Stimulated activated CD8-positive, alpha-beta memory T cell treated with anti-CD3 and anti-CD28 coated beads, Interleukin-7, amount 100 ng/mL, for 1 hour (primary cell): Measurements from ENCODE around the gene FGF8.

Experiments used
- DNase-seq, 2 donors: peaks; one replicate each; pipeline ENCODE4 v3.0.0-alpha.2; 2020; ENCODE audit warnings: low read depth in 2 of 2

Gene FGF8

GRCh38 chr10:101726115-101726387 is 49.9 kb downstream of the FGF8 start:
- DNase-seq = no peak

GRCh38 chr10:101725296-101726114 is 50.4 kb downstream of the FGF8 start:
- DNase-seq = no peak

GRCh38 chr10:101724446-101724845 is 51.5 kb downstream of the FGF8 start:
- no peak for DNase-seq

GRCh38 chr10:101723176-101723575 is 52.7 kb downstream of the FGF8 start:
- DNase-seq = no peak

GRCh38 chr10:101721806-101722205 is 54.1 kb downstream of the FGF8 start:
- DNase-seq = no peak

- no peak for DNase-seq
Measured at GRCh38 chr10:101720606-101721230, 55.2 kb downstream of the FGF8 start.
